HUES64 (cell line): ENCODE measurements around the gene CTNNA1.

ENCODE experiments used
- H3K27ac ChIP-seq: 2 replicates; pipeline ENCODE4 v1.7.0; 2013; ENCODE audit warnings: low read depth, low read length, inconsistent platforms
- H3K27me3 ChIP-seq: 2 replicates; pipeline ENCODE4 v1.6.1; 2013; ENCODE audit warnings: mild to moderate bottlenecking, low read length; ENCODE audit not compliant: insufficient read depth
- H3K36me3 ChIP-seq: 2 replicates; pipeline ENCODE4 v1.6.1; 2013; ENCODE audit warnings: mild to moderate bottlenecking, low read length; ENCODE audit not compliant: insufficient read depth
- H3K4me1 ChIP-seq: 2 replicates; pipeline ENCODE4 v1.6.1; 2013; ENCODE audit warnings: mild to moderate bottlenecking, low read length, moderate library complexity; ENCODE audit not compliant: insufficient read depth
- H3K4me3 ChIP-seq: 2 replicates; pipeline ENCODE4 v1.5.1; 2013; ENCODE audit warnings: mild to moderate bottlenecking, low read length, moderate library complexity
- H3K9ac ChIP-seq: 2 replicates; pipeline ENCODE4 v1.6.1; 2013; ENCODE audit warnings: mild to moderate bottlenecking, low read depth, low read length
- H3K9me3 ChIP-seq: 2 replicates; pipeline ENCODE4 v1.6.1; 2013; ENCODE audit warnings: low read depth, low read length; ENCODE audit not compliant: insufficient read depth
- WGBS: fragments of 150-250, 120-280 bp; methylation state at CpG from one replicate; pipeline ENCODE4 v1.1.7; 2013; ENCODE audit warnings: missing lambda C conversion rate; 5-methylcytosine and 5-hydroxymethylcytosine counted together

CTNNA1 gene

DNA sequence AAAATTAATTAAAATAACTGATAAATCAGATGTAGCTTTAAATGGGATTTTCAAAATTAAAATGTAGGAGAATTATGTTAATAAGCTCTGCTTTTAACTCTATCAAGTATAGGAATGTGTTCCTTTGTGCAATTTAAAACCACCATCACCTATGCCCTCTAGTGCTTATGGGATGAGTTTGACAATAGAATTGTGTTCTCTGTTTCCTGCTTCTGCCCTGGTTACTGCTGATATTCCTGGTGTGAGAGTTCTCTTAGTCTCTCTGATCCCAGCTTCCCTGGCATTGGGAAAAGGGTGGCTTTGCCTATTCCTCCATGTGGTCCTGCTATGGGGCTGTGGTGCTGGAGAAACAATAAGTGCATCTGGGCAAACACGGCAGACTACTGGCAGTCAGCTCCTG, 113.8 kb downstream of the CTNNA1 start:
- no peak overlapping the region for H3K27ac ChIP-seq
- H3K36me3 ChIP-seq, result peaks cover 9% of the 10 kb centered on the region
- H3K9ac ChIP-seq, result no peak overlapping the region
- H3K4me1 ChIP-seq, result peaks cover 36% of the 10 kb centered on the region
- H3K27me3 ChIP-seq, result no peaks in the 10 kb centered on the region
- peaks cover 4% of the 10 kb centered on the region for H3K9me3 ChIP-seq
- H3K4me3 ChIP-seq, result no peak overlapping the region
- WGBS, result 90% methylated on average over 1 of the region's 1 CpG

DNA sequence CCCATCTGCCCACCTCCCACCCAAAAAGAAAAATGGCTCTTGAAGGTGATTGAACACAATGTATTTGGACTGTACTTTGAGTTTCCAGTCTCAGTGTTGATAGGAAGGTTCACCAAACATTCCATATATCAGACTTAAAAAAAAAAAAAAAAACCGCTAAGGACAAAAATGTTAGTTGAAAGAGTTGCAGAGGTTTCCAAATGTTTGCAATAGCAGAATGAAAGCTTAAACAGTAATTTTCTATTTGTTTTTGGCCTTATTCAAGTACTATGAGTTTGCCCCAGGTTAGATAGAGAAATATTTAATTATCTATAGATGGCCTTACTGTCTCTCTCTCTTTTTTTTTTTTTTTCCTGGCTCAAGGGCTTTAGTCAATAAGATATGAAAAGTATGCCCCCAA, 115.8 kb downstream of the CTNNA1 start:
- H3K4me1 ChIP-seq, result peaks cover 55% of the 10 kb centered on the region
- H3K9ac ChIP-seq, result no peak overlapping the region
- WGBS, result 77% methylated on average over 1 of the region's 1 CpG
- no peaks in the 10 kb centered on the region for H3K27me3 ChIP-seq
- no peak overlapping the region for H3K27ac ChIP-seq
- no peaks in the 10 kb centered on the region for H3K36me3 ChIP-seq
- H3K4me3 ChIP-seq, result no peak overlapping the region
- no peaks in the 10 kb centered on the region for H3K9me3 ChIP-seq

DNA sequence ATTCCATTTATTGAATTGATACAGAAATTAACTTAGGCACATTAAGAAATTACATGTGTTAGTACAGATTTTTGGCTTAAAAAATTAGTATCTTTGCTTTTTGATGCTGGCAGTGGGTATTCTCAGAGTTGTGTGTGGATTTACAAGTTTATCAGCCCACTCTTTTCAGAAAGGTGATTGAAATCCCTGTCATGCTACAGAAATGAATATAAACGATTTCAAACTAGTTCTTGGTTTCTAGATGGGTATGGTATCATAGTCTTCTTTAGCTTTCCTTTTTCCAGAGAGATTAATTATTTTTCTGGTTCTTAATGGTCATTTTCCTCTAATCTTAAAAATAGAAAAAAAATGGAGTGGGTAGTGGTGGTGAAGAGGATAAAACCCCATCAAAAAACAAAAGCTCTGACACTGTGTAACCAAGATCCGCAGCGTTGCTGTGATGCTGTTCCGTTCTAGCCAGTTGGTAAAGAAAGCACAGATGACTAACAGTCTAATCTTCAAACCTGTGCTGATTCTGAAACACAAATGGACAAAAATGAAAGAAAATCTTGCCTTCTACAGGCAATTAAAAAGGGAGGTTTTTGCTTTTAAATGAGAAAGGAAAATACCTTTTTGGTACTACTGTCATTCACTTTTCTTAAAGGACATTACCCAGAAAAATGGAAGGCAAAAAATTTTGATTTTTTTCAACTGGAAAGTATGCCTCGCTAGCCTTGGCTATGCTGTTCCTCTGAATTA, 116.7 kb downstream of the CTNNA1 start:
- Histone ChIP-seq H3K27ac (peak overlapping the region; percentile 33; the same call in 1 of the 2 replicates), H3K9ac (no peak overlapping the region), H3K4me1 (peaks cover 64% of the 10 kb centered on the region), H3K4me3 (no peak overlapping the region), H3K27me3 (no peaks in the 10 kb centered on the region), H3K36me3 (no peaks in the 10 kb centered on the region), H3K9me3 (no peaks in the 10 kb centered on the region)
- 90% methylated on average over 5 of the region's 5 CpGs for WGBS

DNA sequence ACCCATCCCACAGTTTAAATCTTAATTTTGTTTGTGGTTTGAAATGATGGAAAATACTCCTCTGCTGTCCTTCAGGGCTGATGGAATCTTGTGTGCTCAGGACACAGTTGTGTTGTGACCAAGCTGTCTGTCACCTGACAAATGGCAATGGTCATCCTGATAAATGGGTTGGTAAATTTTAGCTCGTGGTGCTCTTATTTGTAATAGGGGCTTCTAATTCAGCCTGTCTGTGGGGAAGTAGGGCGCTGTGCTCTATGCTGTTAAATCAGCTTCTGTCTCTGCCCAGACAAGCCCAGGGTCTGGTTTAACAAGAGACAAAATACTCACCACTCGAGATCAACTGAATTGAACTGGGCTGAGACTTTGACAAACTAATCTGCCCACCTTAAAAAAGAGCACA, 117.4 kb downstream of the CTNNA1 start:
- no peaks in the 10 kb centered on the region for H3K27me3 ChIP-seq
- 56% methylated on average over 3 of the region's 3 CpGs for WGBS

DNA sequence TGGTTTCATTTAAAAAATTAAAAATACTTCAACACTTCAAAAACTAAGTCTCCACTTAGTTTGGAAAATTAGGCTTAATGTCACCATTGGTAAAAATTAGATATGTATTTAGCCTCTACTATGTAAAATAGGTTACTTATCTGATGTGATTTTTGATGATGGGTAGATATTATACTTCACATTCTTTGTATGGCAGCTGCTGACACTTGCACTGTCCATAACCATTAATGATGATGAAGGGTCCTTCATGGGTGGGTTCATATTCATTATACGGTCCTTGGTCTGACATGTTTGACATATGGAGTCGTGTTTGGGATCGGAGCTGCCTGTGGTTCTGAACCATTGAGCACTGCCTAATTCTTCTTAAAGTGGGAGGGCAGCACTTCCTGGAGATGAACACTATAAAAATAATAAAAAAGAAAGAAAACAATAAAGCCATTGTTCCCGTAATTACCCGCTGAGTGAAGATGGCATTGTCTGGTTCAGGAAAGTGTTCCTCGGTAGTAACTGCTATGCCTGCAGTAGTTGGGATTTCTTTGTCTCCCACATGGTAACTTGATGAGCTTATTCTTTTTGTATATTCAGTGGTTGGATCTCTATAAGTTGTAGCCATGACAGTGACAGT, 119.7 kb downstream of the CTNNA1 start:
- Histone ChIP-seq H3K27me3 (no peaks in the 10 kb centered on the region), H3K27ac (no peak overlapping the region), H3K9ac (no peak overlapping the region), H3K4me1 (peaks cover 69% of the 10 kb centered on the region), H3K36me3 (no peaks in the 10 kb centered on the region), H3K9me3 (no peaks in the 10 kb centered on the region), H3K4me3 (no peak overlapping the region)
- WGBS, result 95% methylated on average over 6 of the region's 6 CpGs

More for the DNA sequence above, 117.4 kb downstream of the CTNNA1 start:
- Histone ChIP-seq H3K4me1 (peaks cover 71% of the 10 kb centered on the region), H3K9me3 (no peaks in the 10 kb centered on the region), H3K9ac (no peak overlapping the region), H3K36me3 (no peaks in the 10 kb centered on the region), H3K4me3 (no peak overlapping the region), H3K27ac (peak overlapping the region; percentile 33)

DNA sequence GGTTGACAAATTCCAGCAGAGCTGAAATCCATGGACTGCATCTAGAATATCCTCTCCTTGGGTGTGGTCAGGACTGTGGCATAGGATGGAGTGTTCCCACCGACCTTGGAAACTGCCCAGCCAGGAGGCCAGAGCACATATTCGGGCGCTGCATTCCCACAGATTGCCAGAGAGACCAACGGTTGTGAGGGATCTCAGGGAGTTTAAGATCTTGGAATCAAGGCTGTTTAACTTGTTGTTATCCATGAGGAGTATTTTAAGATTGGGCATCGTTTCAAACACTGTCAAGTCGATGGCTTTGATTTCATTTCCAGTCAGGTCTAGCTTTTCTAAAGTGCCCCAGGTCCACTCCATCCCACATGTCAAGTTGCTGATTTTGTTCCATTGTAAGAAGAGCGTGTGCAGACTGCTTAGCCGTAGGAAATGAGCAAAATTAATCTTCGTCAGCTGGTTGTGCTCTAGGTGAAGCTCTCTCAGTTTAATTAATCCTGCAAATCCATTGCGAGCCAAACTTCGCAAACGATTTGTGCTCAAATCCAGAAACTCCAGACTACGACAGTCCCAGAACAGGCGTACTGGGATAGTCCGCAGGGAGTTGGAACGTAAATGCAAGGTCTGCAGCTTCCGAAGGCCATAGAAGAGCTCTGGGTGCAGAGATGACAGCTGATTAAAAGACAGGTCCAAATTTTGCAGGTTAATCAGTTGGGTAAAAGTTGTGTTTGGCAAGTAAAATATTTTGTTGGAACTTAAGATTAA, 120.4 kb downstream of the CTNNA1 start:
- Histone ChIP-seq H3K4me1 (peaks cover 69% of the 10 kb centered on the region), H3K9me3 (no peaks in the 10 kb centered on the region), H3K9ac (no peak overlapping the region; the same call in 1 of the 2 replicates), H3K36me3 (no peaks in the 10 kb centered on the region), H3K4me3 (no peak overlapping the region), H3K27me3 (no peaks in the 10 kb centered on the region), H3K27ac (no peak overlapping the region)
- WGBS, result 94% methylated on average over 17 of the region's 17 CpGs

DNA sequence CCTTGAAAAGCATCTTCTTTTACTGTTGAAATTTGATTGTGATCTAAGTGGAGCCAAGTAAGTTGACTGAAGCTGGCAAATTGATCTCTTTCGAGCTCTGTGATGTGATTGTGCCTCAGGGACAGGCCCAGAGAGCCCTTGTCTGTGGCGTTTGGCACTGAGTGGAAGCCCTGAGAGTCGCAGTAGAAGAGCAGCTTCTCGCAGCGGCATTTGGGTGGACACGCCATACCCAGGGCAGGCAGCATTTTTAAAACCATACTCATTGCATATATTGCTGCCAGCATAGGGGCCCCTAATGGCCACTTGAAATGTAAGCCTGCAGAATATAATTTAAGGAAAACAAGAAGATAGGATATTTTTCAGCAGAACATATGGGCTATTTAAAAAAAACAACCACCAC, 121.0 kb downstream of the CTNNA1 start:
- Histone ChIP-seq H3K27ac (no peak overlapping the region), H3K4me3 (no peak overlapping the region), H3K27me3 (no peaks in the 10 kb centered on the region), H3K9ac (no peak overlapping the region), H3K9me3 (no peaks in the 10 kb centered on the region), H3K36me3 (no peaks in the 10 kb centered on the region), H3K4me1 (peaks cover 69% of the 10 kb centered on the region)
- WGBS, result 91% methylated on average over 6 of the region's 6 CpGs

DNA sequence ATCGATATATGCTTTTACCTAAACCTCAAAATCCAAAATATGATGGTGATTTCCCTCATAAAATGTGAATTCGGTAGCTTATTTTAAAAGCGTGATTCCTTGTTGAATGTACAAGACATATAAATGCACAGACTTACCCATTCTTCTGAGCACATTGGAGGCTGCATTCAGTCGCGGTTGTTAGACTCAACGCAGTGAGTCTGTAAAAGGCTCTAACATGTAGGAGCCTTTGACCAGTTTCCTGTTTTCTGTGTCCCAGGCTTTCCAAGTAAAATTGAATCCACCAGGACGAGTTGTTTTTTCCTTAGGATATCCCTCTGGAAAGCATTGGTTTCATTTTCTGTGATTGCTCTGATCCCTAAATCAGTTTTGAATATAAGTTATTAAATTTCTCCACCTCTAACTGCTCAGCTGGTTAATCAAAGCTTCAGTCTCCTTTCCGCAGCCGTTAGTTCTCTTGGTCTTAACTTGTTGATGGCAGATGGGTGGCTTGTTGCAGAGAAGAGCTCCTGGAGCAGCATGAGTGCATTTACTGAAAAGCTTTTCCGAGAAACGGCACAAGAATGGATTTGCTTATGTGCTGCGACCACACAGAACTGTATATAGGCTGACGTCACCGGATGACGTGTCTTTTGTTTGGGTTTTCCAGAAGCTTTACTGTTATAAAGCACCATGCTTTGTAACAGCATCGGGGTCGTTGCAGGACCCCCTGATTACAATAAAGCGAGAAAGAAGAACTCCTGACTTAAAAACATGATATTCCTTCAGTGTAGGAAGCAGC, 121.7 kb downstream of the CTNNA1 start, which contains the start of gene LRRTM2:
Gene LRRTM2 (minus strand): TSS at position 565 of the 781 bp plus-strand sequence. CDS start 424 bp downstream, at position 141.
- 87% methylated on average over 18 of the region's 18 CpGs for WGBS
- H3K4me3 ChIP-seq, result no peak within 1 kb of the TSS

DNA sequence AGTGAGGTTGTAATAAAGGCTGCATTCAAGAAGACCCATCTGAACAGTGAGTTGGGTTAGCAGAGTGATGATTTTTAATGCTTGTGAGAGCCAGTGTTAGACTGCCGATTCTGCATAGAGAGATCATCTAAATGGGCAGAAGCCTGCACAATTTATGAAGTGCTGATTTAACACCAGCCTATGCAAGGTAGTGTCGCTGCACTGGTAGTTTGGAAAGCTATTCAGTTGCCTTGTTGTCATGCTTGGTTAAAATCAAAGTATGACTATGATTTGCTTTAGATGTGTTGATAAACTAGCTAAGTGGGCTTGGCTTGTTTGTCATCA, 122.3 kb downstream of the CTNNA1 start:
- Histone ChIP-seq H3K27ac (no peak overlapping the region), H3K36me3 (no peaks in the 10 kb centered on the region), H3K4me3 (no peak overlapping the region), H3K9me3 (no peaks in the 10 kb centered on the region), H3K4me1 (peaks cover 58% of the 10 kb centered on the region), H3K9ac (no peak overlapping the region), H3K27me3 (no peaks in the 10 kb centered on the region)
- 92% methylated on average over 2 of the region's 2 CpGs for WGBS

More for the DNA sequence above, 121.7 kb downstream of the CTNNA1 start, which contains the start of gene LRRTM2:
- peaks cover 64% of the 10 kb centered on the region for H3K4me1 ChIP-seq
- no peak within 1 kb of the TSS for H3K27ac ChIP-seq
- H3K36me3 ChIP-seq, result no peaks in the 10 kb centered on the region
- no peak within 1 kb of the TSS for H3K9ac ChIP-seq
- H3K9me3 ChIP-seq, result no peaks in the 10 kb centered on the region
- no peaks in the 10 kb centered on the region for H3K27me3 ChIP-seq

DNA sequence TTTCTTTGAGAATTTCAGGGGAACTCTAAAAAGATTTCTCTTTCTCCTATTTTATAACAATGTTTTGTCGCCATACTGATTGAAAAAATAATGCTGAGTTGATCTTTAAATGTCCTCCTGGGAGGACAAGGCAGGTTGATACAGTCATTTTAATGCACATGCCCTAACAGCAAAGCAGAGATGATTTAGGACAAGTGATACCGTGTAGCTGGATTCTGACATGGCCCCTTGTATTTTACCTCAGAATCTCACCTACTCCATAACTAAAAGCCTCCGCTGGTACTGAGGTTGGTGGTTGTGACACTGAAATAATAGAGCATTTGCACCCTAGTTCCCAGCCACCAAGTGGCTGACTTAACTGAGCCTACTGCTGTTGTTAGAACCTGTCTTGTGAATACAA, 122.7 kb downstream of the CTNNA1 start:
- Histone ChIP-seq H3K27ac (no peak overlapping the region), H3K36me3 (no peaks in the 10 kb centered on the region), H3K9ac (no peak overlapping the region), H3K9me3 (no peaks in the 10 kb centered on the region), H3K27me3 (no peaks in the 10 kb centered on the region), H3K4me1 (peaks cover 54% of the 10 kb centered on the region), H3K4me3 (no peak overlapping the region)
- WGBS, result 94% methylated on average over 3 of the region's 3 CpGs
